GM12878 (cell line): ENCODE results near the gene PSMB5. TPM values are rescaled to one million over a fixed set of nuclear protein-coding genes. Genes with fewer than 3 reads are reported as not detected.

Experiments used
- ATAC-seq: fragments of 200-7000 bp; cut with Tn5 transposase; 3 replicates; pipeline ENCODE4 v1.9.1; 2020; ENCODE audit warnings: mild to moderate bottlenecking, moderate library complexity
- Bru-seq: library from RNA; stranded (reverse); fragments of 400-500 nt; gene quantifications from one replicate; lab custom pipeline; 2021; lab: Mats Ljungman, UMichigan
- BruChase-seq, 2 experiments: library from RNA; stranded (reverse); fragments of 400-500 nt; gene quantifications; one replicate each; lab custom pipeline; 2021; lab: Mats Ljungman, UMichigan
- BruUV-seq: library from RNA; stranded (reverse); fragments of 400-500 nt; replicated peaks from 2 replicates; lab custom pipeline; 2021; lab: Mats Ljungman, UMichigan
- CTCF ChIA-PET: fragments of 300-600 bp; sonication (Branson Sonifier 250); formaldehyde crosslinking; extraction: SDS; loops from one replicate; lab custom pipeline; 2021; ENCODE audit warnings: inconsistent platforms; lab: Yijun Ruan, JAX
- POLR2A ChIA-PET: fragments of 350-600 bp; formaldehyde crosslinking; extraction: SDS; loops from one replicate; lab custom pipeline; 2021; ENCODE audit warnings: inconsistent platforms; lab: Charles Lee
- RAD21 ChIA-PET: fragments of 300-600 bp; sonication (Branson Sonifier 250); formaldehyde crosslinking; loops from one replicate; lab custom pipeline; 2023; ENCODE audit warnings: antibody characterized with exemption; ENCODE audit not compliant: unreplicated experiment; lab: Charles Lee
- SMC1A ChIA-PET: fragments of 300-600 bp; sonication (Branson Sonifier 250); formaldehyde crosslinking; loops from one replicate; lab custom pipeline; 2023; ENCODE audit not compliant: unreplicated experiment, uncharacterized antibody; lab: Charles Lee
- DNase-seq: peaks from one replicate; pipeline ENCODE4 v3.0.0-alpha.2; 2011; ENCODE audit warnings: low read depth, low spot score
- FAIRE-seq: peaks from 3 replicates; lab custom pipeline; 2011; peaks lifted over from hg19 to GRCh38; lab: Jason Lieb, UNC
- H2AFZ ChIP-seq: 2 replicates; pipeline ENCODE4 v1.6.0; 2011; ENCODE audit warnings: low read depth, low read length, control low read depth; ENCODE audit not compliant: control insufficient read depth
- H3K27ac ChIP-seq: 2 replicates; pipeline ENCODE4 v1.5.1; 2011; ENCODE audit warnings: control low read depth; ENCODE audit not compliant: control insufficient read depth, insufficient read depth
- H3K27me3 ChIP-seq, 2 experiments: replicated peaks in 1 of 2; 2 replicates each; pipeline versions ENCODE4 v1.6.0 to v1.6.1; 2011; ENCODE audit warnings: low read length in 1 of 2; ENCODE audit not compliant: control insufficient read depth in 2 of 2, insufficient read depth in 2 of 2
- H3K36me3 ChIP-seq, 2 experiments: 2 replicates each; pipeline ENCODE4 v1.5.1; 2011; ENCODE audit warnings: low read length in 1 of 2; ENCODE audit not compliant: control insufficient read depth in 2 of 2, insufficient read depth in 2 of 2
- H3K4me1 ChIP-seq: 2 replicates; pipeline ENCODE4 v1.6.1; 2011; ENCODE audit warnings: mild to moderate bottlenecking, low read length, moderate library complexity, mixed read lengths; ENCODE audit not compliant: control insufficient read depth, insufficient read depth
- H3K4me2 ChIP-seq: 2 replicates; pipeline ENCODE4 v1.6.0; 2011; ENCODE audit warnings: control low read depth; ENCODE audit not compliant: control insufficient read depth, insufficient read depth
- H3K4me3 ChIP-seq: fragments of 200-600 bp; sonication (generic); 2 replicates; pipeline ENCODE4 v1.5.1; 2016
- H3K79me2 ChIP-seq: 2 replicates; pipeline ENCODE4 v1.6.0; 2011; ENCODE audit warnings: low read length; ENCODE audit not compliant: control insufficient read depth, insufficient read depth
- H3K9ac ChIP-seq: 2 replicates; pipeline ENCODE4 v1.8.0; 2011; ENCODE audit warnings: low read length, control low read depth, mixed read lengths; ENCODE audit not compliant: control insufficient read depth, insufficient read depth
- H3K9me3 ChIP-seq: replicated peaks from 3 replicates; pipeline ENCODE4 v1.5.1; 2011; ENCODE audit warnings: mild to moderate bottlenecking, low read length; ENCODE audit not compliant: control insufficient read depth, insufficient read depth
- H4K20me1 ChIP-seq: 2 replicates; pipeline ENCODE4 v1.6.0; 2011; ENCODE audit not compliant: control insufficient read depth, insufficient read depth
- E2F8 ChIP-seq: fragments of 450-650 bp; IDR thresholded peaks from 2 replicates; pipeline ENCODE4 v1.6.1; 2018; ENCODE audit warnings: mild to moderate bottlenecking, low read depth, moderate library complexity; ENCODE audit not compliant: partially characterized antibody
- IRF4 ChIP-seq: IDR thresholded peaks from 2 replicates; pipeline ENCODE4 v1.6.1; 2011; ENCODE audit warnings: low read depth, low read length
- MTA2 ChIP-seq: fragments of 450-650 bp; IDR thresholded peaks from 2 replicates; pipeline ENCODE4 v1.6.1; 2016; ENCODE audit warnings: low read depth, mild to moderate bottlenecking, moderate library complexity
- NFYB ChIP-seq: IDR thresholded peaks from 2 replicates; pipeline ENCODE4 v1.6.1; 2011; ENCODE audit warnings: low read depth, mild to moderate bottlenecking, low read length, improper control_type of control experiment, moderate library complexity; ENCODE audit not compliant: insufficient read depth
- POLR2AphosphoS2 ChIP-seq: IDR thresholded peaks from 2 replicates; pipeline ENCODE4 v1.6.1; 2011; ENCODE audit warnings: low read depth, mild to moderate bottlenecking, low read length, improper control_type of control experiment, moderate library complexity
- SMAD1 ChIP-seq: fragments of 450-650 bp; IDR thresholded peaks from 2 replicates; pipeline ENCODE4 v1.6.1; 2018; ENCODE audit warnings: mild to moderate bottlenecking, low read depth; ENCODE audit not compliant: partially characterized antibody
- TAF1 ChIP-seq: IDR thresholded peaks from 2 replicates; pipeline ENCODE4 v1.6.1; 2011; ENCODE audit warnings: mild to moderate bottlenecking, low read depth, low read length, borderline replicate concordance
- ZBED1 ChIP-seq: IDR thresholded peaks from 2 replicates; pipeline ENCODE4 v1.6.1; 2016; ENCODE audit warnings: borderline replicate concordance
- ZBTB40 ChIP-seq: fragments of 450-650 bp; IDR thresholded peaks from 2 replicates; pipeline ENCODE4 v1.6.1; 2016; ENCODE audit warnings: mild to moderate bottlenecking, moderate library complexity, borderline replicate concordance
- WGBS: methylation state at CpG from one replicate; pipeline ENCODE4 v1.1.6; 2016; ENCODE audit warnings: low lambda C conversion rate; ENCODE audit not compliant: insufficient replicate concordance, insufficient coverage; ENCODE audit errors: missing lambda C conversion rate; 5-methylcytosine and 5-hydroxymethylcytosine counted together
- in situ Hi-C: fragments of 300-500 bp; cut with MboI; formaldehyde crosslinking; loops from 9 replicates; pipeline ENCODE4 v1.14.3; 2018; ENCODE audit warnings: mixed read lengths
- intact Hi-C: fragments of 100-400 bp; cut with micrococcal nuclease; formaldehyde crosslinking; loops from one replicate; pipeline ENCODE4 v1.14.2; 2022; ENCODE audit not compliant: unreplicated experiment
- long read RNA-seq, 2 experiments: library from polyadenylated mRNA; unstranded; transcript quantifications; one replicate each; pipeline ENCODE4 v2.0.0, GENCODE V29; 2019 to 2020
- polyA minus RNA-seq, 3 experiments: library from RNA; depleted of rRNA, polyadenylated mRNA; stranded (reverse); fragments of >200 nt; gene quantifications; 2 replicates each; pipeline ENCODE4 v1.2.3, GENCODE V29; 2011
- polyA plus RNA-seq, 11 experiments: library from polyadenylated mRNA; depleted of rRNA in 4 of 11; unstranded in 6 of 11; stranded (reverse) in 5 of 11; fragments of >200 nt; fragmentation: Nextera tagmentation in 4 of 11; fragmentation: Illumina TruSeq in 1 of 11; extraction: Ambion mirVana in 4 of 11; extraction: Trizol in 1 of 11; gene quantifications; 1 replicate in 1 of 11; 2 replicates in 10 of 11; pipeline versions ENCODE4 v1.2.1 to v1.2.3, GENCODE V29; 2011 to 2016; ENCODE audit warnings: inconsistent platforms in 2 of 11, missing spikeins in 2 of 11, low read depth in 1 of 11
- total RNA-seq, 4 experiments: library from RNA; depleted of rRNA in 3 of 4; stranded (reverse); fragments of >200 nt in 3 of 4; fragmentation: Illumina TruSeq in 1 of 4; extraction: Trizol in 1 of 4; gene quantifications; 2 replicates each; pipeline versions ENCODE4 v1.2.1 to v1.2.3, GENCODE V29; 2013 to 2021

Gene PSMB5
- total RNA-seq (2013; cell fraction: nucleolus; rRNA removed), result 19.2 and 22.2 TPM in 2 replicates
- 120 and 142 TPM in 2 replicates for total RNA-seq (2014; rRNA removed)
- total RNA-seq (2014; rRNA removed; fragmentation: Illumina TruSeq; extraction: Trizol), result 90.6 and 98.9 TPM in 2 replicates
- total RNA-seq (2021), result 94.5 and 97.1 TPM in 2 replicates
- polyA plus RNA-seq (2011; ENCODE audit: low read depth), result 48.1 TPM
- 107 and 146 TPM in 2 replicates for polyA plus RNA-seq (2011; rRNA removed)
- 192 and 210 TPM in 2 replicates for polyA plus RNA-seq (2011; cell fraction: cytosol; rRNA removed)
- 69.1 and 69.9 TPM in 2 replicates for polyA plus RNA-seq (2011; cell fraction: nucleus; rRNA removed)
- polyA plus RNA-seq (2012), result 63.4 and 74.5 TPM in 2 replicates
- 77.7 and 84.5 TPM in 2 replicates for polyA plus RNA-seq (2014; fragmentation: Illumina TruSeq; extraction: Trizol)
- polyA plus RNA-seq (2014; fragmentation: Nextera tagmentation; extraction: Ambion mirVana), result 100 to 1,000 TPM; 686 to 802 TPM
- 113 and 125 TPM in 2 replicates for polyA plus RNA-seq (2014; rRNA removed)
- 100 to 1,000 TPM; 180 to 205 TPM for polyA plus RNA-seq (2016; fragmentation: Nextera tagmentation; extraction: Ambion mirVana)
- 108 and 155 TPM in 2 replicates for polyA minus RNA-seq (2011; rRNA and poly(A)+ RNA removed)
- polyA minus RNA-seq (2011; cell fraction: cytosol; rRNA and poly(A)+ RNA removed), result 31.9 and 46.2 TPM in 2 replicates
- 30.2 and 41.7 TPM in 2 replicates for polyA minus RNA-seq (2011; cell fraction: nucleus; rRNA and poly(A)+ RNA removed)
- percentile 75 among the genes with signal in this experiment for Bru-seq, nascent RNA
- BruChase-seq, experiment 1, labeled RNA remaining after a 6-hour chase, result percentile 73 among the genes with signal in this experiment
- BruChase-seq, experiment 2, labeled RNA remaining after a 2-hour chase, result percentile 75 among the genes with signal in this experiment
- long read RNA-seq, experiment 1, transcript PSMB5-202 (3 exons, 1,294 nt), result major isoform, 124 of 135 reads
- long read RNA-seq, experiment 1, partial matches to known transcripts, result 0 of 135 reads
- long read RNA-seq, experiment 1, other reads (novel, unspliced or antisense), result 6 of 135 reads
- long read RNA-seq, experiment 2, transcript PSMB5-202 (3 exons, 1,294 nt), result major isoform, 447 of 492 reads
- long read RNA-seq, experiment 2, transcript PSMB5-205 (4 exons, 1,117 nt), result minor isoform, 10 of 492 reads
- long read RNA-seq, experiment 2, transcript PSMB5-203 (3 exons, 900 nt), result minor isoform, 8 of 492 reads
- long read RNA-seq, experiment 2, partial matches to known transcripts, result 8 of 492 reads
- long read RNA-seq, experiment 2, other reads (novel, unspliced or antisense), result 11 of 492 reads

GRCh38 chr14:23034498-23035302, at the start of gene PSMB5:
Gene PSMB5, minus strand, starts transcription at chr14:23034900. Its CDS starts 19 bp downstream, at chr14:23034881.
- H2AFZ ChIP-seq, result peak within 1 kb of the TSS; percentile 99
- H3K4me3 ChIP-seq, result peak within 1 kb of the TSS; percentile 83
- peaks cover 0 to 13% of the 10 kb centered on the region in 2 experiments for H3K36me3 ChIP-seq
- ChIA-PET RAD21 (interaction anchor here (0.6 to 2.5 kb wide), 5 partner anchors 23 to 48 kb away, joined by 3 to 13 read pairs (median 5); no protein-coding TSS in a partner anchor), SMC1A (interaction anchor here (0.6 to 1.8 kb wide), 4 partner anchors 13 to 58 kb away, joined by 3 to 7 read pairs (median 4); no protein-coding TSS in a partner anchor), POLR2A (interaction anchor here (0.6 to 1.0 kb wide), 3 partner anchors 28 to 99 kb away, joined by 3 to 4 read pairs (median 3); no protein-coding TSS in a partner anchor), CTCF (interaction anchor here (0.8 to 3.6 kb wide), 8 partner anchors 22 to 120 kb away, joined by 3 to 16 read pairs (median 5); no protein-coding TSS in a partner anchor)
- H3K4me1 ChIP-seq, result peaks cover 6% of the 10 kb centered on the region
- no peaks in the 10 kb centered on the region for H3K9me3 ChIP-seq
- intact Hi-C loops, result no loop called here
- H3K27me3 ChIP-seq, result no peaks in the 10 kb centered on the region
- no TSS peak for BruUV-seq
- H3K27ac ChIP-seq, result peak within 1 kb of the TSS; percentile 92
- FAIRE-seq (peak; percentile 100), ATAC-seq (peak; percentile 98), DNase-seq (peak; percentile 98)
- H3K9ac ChIP-seq, result peak within 1 kb of the TSS; percentile 96
- in situ Hi-C loops, result no loop called here
- H4K20me1 ChIP-seq, result no peaks in the 10 kb centered on the region
- H3K79me2 ChIP-seq, result peaks cover 17% of the 10 kb centered on the region
- under 1% methylated on average over 36 of the region's 36 CpGs for WGBS
- H3K4me2 ChIP-seq, result peak within 1 kb of the TSS; percentile 85
- TF ChIP-seq ZBTB40 (peak; percentile 96), SMAD1 (no peak), TAF1 (peak; percentile 73; the same call in 1 of the 2 replicates), ZBED1 (no peak; the same call in 1 of the 2 replicates), NFYB (no peak), MTA2 (no peak), E2F8 (peak; percentile 80), POLR2AphosphoS2 (0 out of 2 replicates have a peak, but pooled peaks have one; percentile 39), IRF4 (peak; percentile 48; the same call in 1 of the 2 replicates)
